Activated CD4-positive, alpha-beta memory T cell treated with anti-CD3 and anti-CD28 coated beads for 36 hours (primary cell): Measurements from ENCODE around the gene CFAP57. TPM values are rescaled to one million over a fixed set of nuclear protein-coding genes. Genes with fewer than 3 reads are reported as not detected.

Source experiments
- CTCF ChIA-PET: fragments of 350-600 bp; sonication (Branson Sonifier 250); formaldehyde crosslinking; loops from one replicate; lab custom pipeline; 2021; ENCODE audit warnings: antibody characterized with exemption, inconsistent platforms; lab: Charles Lee
- POLR2A ChIA-PET: fragments of 350-600 bp; sonication (Branson Sonifier 250); formaldehyde crosslinking; loops from one replicate; lab custom pipeline; 2021; ENCODE audit warnings: antibody characterized with exemption; lab: Charles Lee
- DNase-seq: peaks from one replicate; pipeline ENCODE4 v3.0.0-alpha.2; 2020
- H3K27ac Mint-ChIP-seq: one replicate; pipeline ENCODE4 v1.8.0; 2021; ENCODE audit warnings: mixed read lengths
- H3K27me3 Mint-ChIP-seq: one replicate; pipeline ENCODE4 v1.8.0; 2021; ENCODE audit warnings: mixed read lengths
- H3K36me3 Mint-ChIP-seq: one replicate; pipeline ENCODE4 v1.8.0; 2021; ENCODE audit warnings: mixed read lengths
- H3K4me1 Mint-ChIP-seq: one replicate; pipeline ENCODE4 v1.8.0; 2021; ENCODE audit warnings: low read depth, mixed read lengths
- H3K4me3 Mint-ChIP-seq: one replicate; pipeline ENCODE4 v1.8.0; 2021; ENCODE audit warnings: mild to moderate bottlenecking, mixed read lengths
- H3K9me3 Mint-ChIP-seq: one replicate; pipeline ENCODE4 v1.8.0; 2021; ENCODE audit warnings: mixed read lengths
- intact Hi-C: fragments of 100-400 bp; cut with micrococcal nuclease; formaldehyde crosslinking; loops from one replicate; pipeline ENCODE4 v1.15.1; 2023
- total RNA-seq, 2 experiments: library from RNA; stranded (reverse); gene quantifications; one replicate each; pipeline ENCODE4 v1.2.3, GENCODE V29; 2021

Gene CFAP57
- total RNA-seq, 2 experiments from 2014 or later: 0.43 TPM; not detected in 1

GRCh38 chr1:43288058-43288784 lies 116.1 kb downstream of the CFAP57 start:
- H3K4me1 Mint-ChIP-seq: no peaks in the 10 kb centered on the region
- no peak overlapping the region for H3K27ac Mint-ChIP-seq
- intact Hi-C loops: no loop called here
- no peak for DNase-seq
- CTCF ChIA-PET: no interaction called here
- POLR2A ChIA-PET: no interaction called here
- no peaks in the 10 kb centered on the region for H3K27me3 Mint-ChIP-seq
- no peak overlapping the region for H3K4me3 Mint-ChIP-seq
- H3K9me3 Mint-ChIP-seq: no peaks in the 10 kb centered on the region
- H3K36me3 Mint-ChIP-seq: no peaks in the 10 kb centered on the region

- no peaks in the 10 kb centered on the region for H3K36me3 Mint-ChIP-seq
- POLR2A ChIA-PET: interaction anchor here (1.6 kb wide), 1 partner anchor 14 kb away, joined by 3 read pairs; no protein-coding TSS in a partner anchor
- no peaks in the 10 kb centered on the region for H3K9me3 Mint-ChIP-seq
- CTCF ChIA-PET: no interaction called here
- H3K27ac Mint-ChIP-seq: no peak overlapping the region
- intact Hi-C loops: no loop called here
- no peak overlapping the region for H3K4me3 Mint-ChIP-seq
- H3K27me3 Mint-ChIP-seq: no peaks in the 10 kb centered on the region
- H3K4me1 Mint-ChIP-seq: no peaks in the 10 kb centered on the region
- DNase-seq: no peak
Observed at GRCh38 chr1:43288785-43289706, 116.9 kb downstream of the CFAP57 start.

- ChIA-PET POLR2A (interaction anchor here (0.6 kb wide), 1 partner anchor 76 kb away, joined by 4 read pairs; the partner anchor contains the start of gene ELOVL1), CTCF (no interaction called here)
- Mint-ChIP-seq H3K4me3 (no peak overlapping the region), H3K27me3 (no peaks in the 10 kb centered on the region), H3K36me3 (no peaks in the 10 kb centered on the region), H3K27ac (no peak overlapping the region), H3K9me3 (no peaks in the 10 kb centered on the region), H3K4me1 (peaks cover 16% of the 10 kb centered on the region)
- intact Hi-C loops: no loop called here
- DNase-seq: no peak
Observed at GRCh38 chr1:43292216-43292615, 120.1 kb downstream of the CFAP57 start.

- no peaks in the 10 kb centered on the region for H3K36me3 Mint-ChIP-seq
- CTCF ChIA-PET: no interaction called here
- no peaks in the 10 kb centered on the region for H3K9me3 Mint-ChIP-seq
- POLR2A ChIA-PET: interaction anchor here (0.6 kb wide), 1 partner anchor 75 kb away, joined by 4 read pairs; the partner anchor contains the start of gene ELOVL1
- no peak for DNase-seq
- no peak overlapping the region for H3K27ac Mint-ChIP-seq
- H3K27me3 Mint-ChIP-seq: no peaks in the 10 kb centered on the region
- intact Hi-C loops: no loop called here
- peaks cover 16% of the 10 kb centered on the region for H3K4me1 Mint-ChIP-seq
- no peak overlapping the region for H3K4me3 Mint-ChIP-seq
Observed at GRCh38 chr1:43292679-43293078, 120.5 kb downstream of the CFAP57 start.

- CTCF ChIA-PET: no interaction called here
- POLR2A ChIA-PET: no interaction called here
- H3K36me3 Mint-ChIP-seq: no peaks in the 10 kb centered on the region
- no peaks in the 10 kb centered on the region for H3K27me3 Mint-ChIP-seq
- H3K9me3 Mint-ChIP-seq: no peaks in the 10 kb centered on the region
- no peak for DNase-seq
- intact Hi-C loops: no loop called here
- H3K4me1 Mint-ChIP-seq: peaks cover 16% of the 10 kb centered on the region
- H3K4me3 Mint-ChIP-seq: no peak overlapping the region
- H3K27ac Mint-ChIP-seq: no peak overlapping the region
Observed at GRCh38 chr1:43293176-43293575, 121.0 kb downstream of the CFAP57 start.

- intact Hi-C loops: no loop called here
- Mint-ChIP-seq H3K27me3 (no peaks in the 10 kb centered on the region), H3K27ac (no peak overlapping the region), H3K4me3 (no peak overlapping the region), H3K9me3 (no peaks in the 10 kb centered on the region), H3K4me1 (peaks cover 16% of the 10 kb centered on the region), H3K36me3 (no peaks in the 10 kb centered on the region)
- CTCF ChIA-PET: no interaction called here
- DNase-seq: no peak
- POLR2A ChIA-PET: no interaction called here
Observed at GRCh38 chr1:43293896-43294760, 122.0 kb downstream of the CFAP57 start.

GRCh38 chr1:43294761-43295160 lies 122.6 kb downstream of the CFAP57 start:
- ChIA-PET CTCF (no interaction called here), POLR2A (no interaction called here)
- intact Hi-C loops: no loop called here
- no peak for DNase-seq
- Mint-ChIP-seq H3K27me3 (no peaks in the 10 kb centered on the region), H3K36me3 (no peaks in the 10 kb centered on the region), H3K4me1 (peaks cover 16% of the 10 kb centered on the region), H3K9me3 (no peaks in the 10 kb centered on the region), H3K4me3 (no peak overlapping the region), H3K27ac (no peak overlapping the region)

- peak overlapping the region; percentile 30 for H3K27ac Mint-ChIP-seq
- DNase-seq: no peak
- ChIA-PET POLR2A (no interaction called here), CTCF (no interaction called here)
- no peak overlapping the region for H3K4me3 Mint-ChIP-seq
- H3K36me3 Mint-ChIP-seq: no peaks in the 10 kb centered on the region
- no peaks in the 10 kb centered on the region for H3K27me3 Mint-ChIP-seq
- no peaks in the 10 kb centered on the region for H3K9me3 Mint-ChIP-seq
- peaks cover 16% of the 10 kb centered on the region for H3K4me1 Mint-ChIP-seq
- intact Hi-C loops: no loop called here
Observed at GRCh38 chr1:43296207-43296606, 124.1 kb downstream of the CFAP57 start.

GRCh38 chr1:43298055-43298454 lies 125.9 kb downstream of the CFAP57 start:
- H3K9me3 Mint-ChIP-seq: no peaks in the 10 kb centered on the region
- CTCF ChIA-PET: no interaction called here
- H3K4me3 Mint-ChIP-seq: no peak overlapping the region
- intact Hi-C loops: no loop called here
- H3K27ac Mint-ChIP-seq: no peak overlapping the region
- no peaks in the 10 kb centered on the region for H3K27me3 Mint-ChIP-seq
- POLR2A ChIA-PET: no interaction called here
- H3K36me3 Mint-ChIP-seq: no peaks in the 10 kb centered on the region
- H3K4me1 Mint-ChIP-seq: peaks cover 16% of the 10 kb centered on the region
- DNase-seq: no peak

GRCh38 chr1:43299101-43299500 lies 127.0 kb downstream of the CFAP57 start:
- no peak overlapping the region for H3K27ac Mint-ChIP-seq
- intact Hi-C loops: no loop called here
- no peak for DNase-seq
- CTCF ChIA-PET: no interaction called here
- H3K27me3 Mint-ChIP-seq: no peaks in the 10 kb centered on the region
- no peaks in the 10 kb centered on the region for H3K36me3 Mint-ChIP-seq
- H3K4me3 Mint-ChIP-seq: no peak overlapping the region
- no peaks in the 10 kb centered on the region for H3K9me3 Mint-ChIP-seq
- POLR2A ChIA-PET: no interaction called here
- peaks cover 16% of the 10 kb centered on the region for H3K4me1 Mint-ChIP-seq

GRCh38 chr1:43300378-43301094 lies 128.4 kb downstream of the CFAP57 start, which contains the start of gene TIE1:
Gene TIE1, plus strand, starts transcription at chr1:43300982. Its CDS starts 90 bp downstream, at chr1:43301072.
- Mint-ChIP-seq H3K36me3 (no peaks in the 10 kb centered on the region), H3K4me3 (no peak within 1 kb of the TSS), H3K27ac (no peak within 1 kb of the TSS), H3K27me3 (no peaks in the 10 kb centered on the region), H3K4me1 (peaks cover 6% of the 10 kb centered on the region), H3K9me3 (no peaks in the 10 kb centered on the region)
- POLR2A ChIA-PET: no interaction called here
- no peak for DNase-seq
- CTCF ChIA-PET: no interaction called here
- intact Hi-C loops: no loop called here
